Forelimb muscle (tissue), 1 donor: ENCODE data around the gene PPP4R4. TPM values are rescaled to one million over a fixed set of nuclear protein-coding genes. Genes with fewer than 3 reads are reported as not detected.
A peak's percentile ranks its signal among the peaks of the same experiment; 100 is the strongest.
"Not testable (repeated sequence)": the region's sequence is repeated elsewhere in the genome, so short reads cannot be mapped to it uniquely, and the experiment has no call there.

Experiments
- DNase-seq: peaks from one replicate; pipeline ENCODE4 v3.0.0-alpha.2; 2013; ENCODE audit warnings: low read depth
- polyA plus RNA-seq: library from polyadenylated mRNA; unstranded; fragments of 120-200 nt; gene quantifications from one replicate; pipeline ENCODE4 v1.2.1, GENCODE V29; 2013; ENCODE audit not compliant: insufficient read length

Gene PPP4R4
- polyA plus RNA-seq, 1 donor: 0.13 TPM

GRCh38 chr14:94180655-94181271 is 6.6 kb downstream of the PPP4R4 start:
- peak; percentile 28 for DNase-seq

DNA sequence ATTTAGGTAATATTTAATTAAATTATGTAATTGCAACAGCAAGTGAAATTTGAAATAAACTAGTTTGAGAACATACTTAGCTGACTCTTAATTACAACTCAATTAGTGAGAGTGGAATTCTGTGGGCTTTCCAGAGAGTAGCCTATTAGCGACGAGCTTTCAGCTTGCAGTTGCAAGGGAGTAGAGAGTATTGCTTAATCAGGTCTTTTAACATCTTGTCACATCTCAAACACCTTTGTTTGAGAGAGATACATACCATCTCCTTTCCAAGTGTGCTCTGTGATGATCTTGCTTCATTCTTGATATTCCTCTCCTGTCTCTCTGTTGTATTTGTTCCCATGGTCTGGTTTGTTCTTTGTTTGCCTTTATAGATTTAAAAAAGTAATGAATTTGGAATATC is 7.7 kb downstream of the PPP4R4 start:
- DNase-seq: no peak

GRCh38 chr14:94192536-94192935 is 18.4 kb downstream of the PPP4R4 start:
- no peak for DNase-seq

DNA sequence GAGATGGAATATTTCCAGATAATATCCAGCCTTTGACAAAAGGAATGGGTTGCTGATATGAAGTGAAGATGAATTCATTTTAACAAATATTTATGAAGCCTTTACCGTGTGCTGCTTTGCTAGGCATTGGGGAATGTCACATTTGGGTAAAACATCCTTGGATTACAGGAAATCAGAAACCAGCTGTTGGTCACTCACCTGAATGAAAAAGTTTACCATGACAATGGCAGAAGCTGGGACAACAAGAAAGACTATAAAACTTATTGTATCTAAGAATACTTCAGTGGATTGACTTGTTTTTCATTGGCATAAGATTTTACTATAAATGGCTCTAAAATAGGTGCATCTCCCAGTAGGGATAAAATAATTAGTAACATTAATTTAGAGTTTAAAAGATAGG is 19.7 kb downstream of the PPP4R4 start:
- DNase-seq: no peak

- no peak for DNase-seq
These were observed 21.9 kb downstream of the PPP4R4 start for GRCh38 chr14:94196057-94196456.

- DNase-seq: no peak
These were observed 29.5 kb downstream of the PPP4R4 start for GRCh38 chr14:94203473-94204210.

DNA sequence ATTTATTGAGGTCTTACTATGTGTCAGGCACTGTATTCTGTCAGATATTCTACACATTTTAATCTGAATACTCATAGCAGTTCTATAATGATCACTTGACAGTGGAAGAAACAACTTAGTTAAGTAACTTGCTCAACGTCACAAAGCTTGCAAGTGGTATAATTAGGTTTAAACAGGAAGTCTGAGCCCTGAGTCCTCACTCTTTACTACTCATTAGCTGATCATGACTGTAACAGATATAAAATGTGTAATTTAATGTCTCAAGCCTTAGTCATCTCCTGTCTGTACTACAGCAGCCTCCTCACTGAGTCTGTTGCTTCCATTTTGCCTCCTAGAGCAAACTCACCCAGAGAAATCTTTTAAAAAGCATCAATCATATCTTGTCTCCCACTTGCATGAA is 38.9 kb downstream of the PPP4R4 start:
- DNase-seq: no peak

DNA sequence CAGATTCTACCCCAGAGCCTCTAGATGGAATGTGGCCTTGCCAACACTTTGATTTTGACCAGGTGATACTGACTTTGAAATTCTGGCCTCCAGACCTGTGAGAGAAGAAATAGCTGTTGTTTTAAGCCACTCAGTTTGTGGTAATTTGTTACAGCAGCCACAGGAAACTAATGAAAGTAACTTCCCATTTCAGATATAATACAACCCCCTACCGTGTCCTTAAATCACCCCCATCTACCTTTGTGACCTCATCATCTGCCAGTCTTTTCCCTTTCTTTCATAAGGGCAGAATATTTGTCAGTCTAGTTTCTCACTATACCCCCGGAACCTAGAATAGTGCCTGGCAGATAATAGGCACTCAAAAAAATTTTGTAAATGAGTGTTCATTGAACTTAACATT is 39.6 kb downstream of the PPP4R4 start:
- no peak for DNase-seq

DNA sequence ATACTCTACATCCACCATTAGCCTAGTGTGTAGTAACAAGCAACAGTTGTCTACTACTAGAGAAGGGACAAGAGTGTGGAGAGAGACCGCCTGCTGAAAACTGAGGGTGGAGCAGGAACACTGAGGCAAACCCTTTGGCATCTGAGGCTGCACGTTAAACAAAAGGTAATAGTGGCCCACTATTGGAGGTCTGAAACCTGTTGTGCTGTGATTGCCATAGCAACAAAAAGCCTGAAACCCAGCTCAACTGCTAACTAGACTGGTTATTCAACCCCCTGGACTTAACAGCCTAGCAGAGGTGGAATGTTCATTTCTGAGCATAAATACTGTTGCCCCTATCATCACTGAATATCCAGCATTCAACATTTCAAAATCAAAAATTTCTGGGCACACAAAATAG is 43.0 kb downstream of the PPP4R4 start:
- no peak for DNase-seq

GRCh38 chr14:94218198-94218886 is 44.2 kb downstream of the PPP4R4 start:
- DNase-seq: not testable (repeated sequence)

GRCh38 chr14:94224040-94224439 is 49.9 kb downstream of the PPP4R4 start:
- DNase-seq: no peak

GRCh38 chr14:94225460-94226378 is 51.6 kb downstream of the PPP4R4 start:
- DNase-seq: no peak

DNA sequence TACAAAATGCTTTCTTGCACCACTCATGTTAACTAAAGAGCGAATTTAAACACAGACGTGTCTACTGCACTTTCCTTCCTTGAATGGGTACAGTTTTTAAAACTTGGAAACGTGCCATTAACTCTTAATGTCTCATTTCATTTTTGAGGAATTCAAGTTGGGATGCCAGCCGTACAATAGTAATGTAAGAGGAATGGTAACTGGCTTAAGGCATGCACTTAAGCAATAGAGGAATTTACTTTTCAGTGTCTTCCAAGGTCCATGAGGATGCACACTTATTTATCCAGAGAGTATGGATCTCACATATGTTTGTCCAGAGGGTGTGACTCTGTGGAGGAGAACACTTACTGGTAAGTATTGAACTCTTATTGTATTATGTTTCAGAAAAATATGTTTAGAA is 52.9 kb downstream of the PPP4R4 start:
- no peak for DNase-seq

DNA sequence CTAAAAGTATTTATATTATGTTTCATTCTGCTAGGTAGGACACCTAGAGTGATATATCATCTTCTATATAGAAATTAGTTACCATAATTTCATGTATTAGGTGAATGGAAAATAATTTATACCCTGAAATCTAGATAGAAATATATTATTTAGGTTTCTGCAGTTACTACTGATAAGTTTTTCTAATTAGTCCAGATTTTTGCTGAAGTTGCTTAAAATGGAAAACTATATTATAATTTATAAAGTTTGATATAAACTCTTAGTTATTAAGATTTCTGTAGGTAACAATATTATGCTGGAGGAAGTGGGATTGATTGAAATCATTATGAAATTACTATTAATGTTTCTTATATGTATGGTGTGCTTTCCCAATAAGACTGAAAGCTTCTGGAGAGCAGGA is 62.9 kb downstream of the PPP4R4 start:
- DNase-seq: no peak

DNA sequence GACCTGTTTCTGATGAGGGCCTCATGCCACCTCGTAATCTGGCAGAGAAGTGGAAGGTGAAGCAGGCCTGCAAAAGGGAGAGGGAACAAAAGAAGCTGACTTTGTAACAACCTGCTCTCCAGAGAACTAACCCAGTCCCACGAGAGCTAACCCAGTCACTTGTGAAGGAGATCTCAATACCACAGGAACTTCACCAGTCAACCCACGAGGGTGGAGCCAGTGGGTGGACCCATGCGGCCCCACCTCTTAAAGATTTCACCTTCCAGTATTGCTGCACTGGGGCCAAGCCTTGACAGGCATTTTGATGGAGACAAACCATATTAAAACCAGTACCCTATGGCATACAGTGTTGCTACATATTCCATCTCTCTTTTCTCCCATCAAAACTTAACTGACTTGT is 63.9 kb downstream of the PPP4R4 start:
- no peak for DNase-seq

DNA sequence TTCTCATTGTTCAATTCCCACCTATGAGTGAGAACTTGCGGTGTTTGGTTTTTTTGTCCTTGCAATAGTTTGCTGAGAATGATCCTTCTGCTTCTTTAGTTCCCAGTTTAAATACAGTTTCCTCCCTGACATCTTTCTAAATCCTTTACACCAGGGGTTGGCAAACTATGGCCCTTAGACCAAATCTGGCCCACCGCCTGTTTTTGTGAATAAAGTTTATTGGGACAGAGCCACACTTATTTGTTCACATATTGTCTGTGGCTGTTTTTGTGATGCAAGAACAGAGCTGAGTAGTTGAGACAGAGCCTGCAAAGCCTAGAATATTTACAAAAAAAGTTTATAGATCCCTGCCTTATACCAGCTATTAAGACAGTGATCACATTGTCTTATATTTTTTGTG is 65.3 kb downstream of the PPP4R4 start:
- DNase-seq: no peak

DNA sequence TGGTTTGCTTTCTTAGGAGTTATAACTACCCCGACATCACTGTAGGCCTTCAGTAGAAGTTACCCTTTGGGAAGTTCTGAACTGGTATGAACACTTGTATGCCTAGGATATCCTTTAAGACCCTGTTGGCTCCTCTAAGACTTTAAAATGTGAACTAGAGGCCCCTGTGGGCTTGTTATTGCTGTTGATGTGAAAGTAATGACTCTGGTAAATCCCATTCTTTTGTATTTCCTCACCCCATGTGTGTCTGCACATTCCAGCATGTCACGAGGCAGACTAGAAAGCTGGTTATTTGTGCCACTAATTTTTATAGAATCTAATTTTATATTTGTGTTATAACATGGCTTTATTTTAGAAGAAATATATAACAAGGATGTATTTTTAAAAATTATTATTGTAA is 70.1 kb downstream of the PPP4R4 start:
- no peak for DNase-seq

- DNase-seq: not testable (repeated sequence)
These were observed 90.1 kb downstream of the PPP4R4 start for GRCh38 chr14:94264195-94264594.

DNA sequence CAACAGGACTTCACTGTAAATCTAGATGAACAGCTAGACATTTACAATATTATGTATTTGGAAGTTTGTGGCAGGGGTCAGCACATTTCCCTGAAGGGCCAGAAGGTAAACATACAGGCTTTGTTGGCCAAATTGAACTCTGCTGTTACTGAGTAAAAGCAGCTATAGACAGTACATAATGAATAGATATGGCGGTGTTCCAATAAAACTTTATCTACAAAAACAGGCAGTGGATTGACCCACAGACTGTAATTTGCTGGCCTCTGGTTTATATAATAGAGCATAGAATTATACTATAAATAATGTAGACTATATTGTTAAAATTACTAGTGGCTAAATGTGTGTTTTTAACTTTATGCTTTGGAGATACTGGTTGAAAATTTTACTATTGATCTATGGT is 93.2 kb downstream of the PPP4R4 start:
- DNase-seq: no peak

- not testable (repeated sequence) for DNase-seq
These were observed 94.5 kb downstream of the PPP4R4 start for GRCh38 chr14:94268582-94268981.

GRCh38 chr14:94269156-94269555 is 95.0 kb downstream of the PPP4R4 start:
- DNase-seq: no peak
